Endothelial cell of umbilical vein (primary cell): ENCODE data around the gene SAMSN1. TPM values are rescaled to one million over a fixed set of nuclear protein-coding genes. Genes with fewer than 3 reads are reported as not detected.

Source experiments
- BruUV-seq: library from RNA; stranded (reverse); fragments of 400-500 nt; replicated peaks from 2 replicates; lab custom pipeline; 2021; lab: Mats Ljungman, UMichigan
- CTCF ChIA-PET: fragments of 300-600, 350-600 bp; sonication (Branson Sonifier 250); formaldehyde crosslinking; loops from one replicate; lab custom pipeline; 2021; ENCODE audit warnings: antibody characterized with exemption, inconsistent platforms; lab: Charles Lee
- POLR2A ChIA-PET: fragments of 300-600, 350-600 bp; sonication (Branson Sonifier 250); formaldehyde crosslinking; loops from one replicate; lab custom pipeline; 2021; ENCODE audit warnings: antibody characterized with exemption, inconsistent platforms; lab: Charles Lee
- DNase-seq: peaks from one replicate; pipeline ENCODE4 v3.0.0-alpha.2; 2011; ENCODE audit warnings: low read depth, low spot score
- FAIRE-seq: peaks from 2 replicates; lab custom pipeline; 2011; peaks lifted over from hg19 to GRCh38; lab: Jason Lieb, UNC
- H2AFZ ChIP-seq: 2 replicates; pipeline ENCODE4 v1.6.0; 2012; ENCODE audit warnings: low read depth, low read length, control low read depth, inconsistent platforms
- H3K27ac ChIP-seq: 2 replicates; pipeline ENCODE4 v1.5.1; 2011; ENCODE audit warnings: low read depth, mild to moderate bottlenecking, control low read depth, low read length, moderate library complexity; ENCODE audit not compliant: insufficient read depth
- H3K27me3 ChIP-seq, 2 experiments: 2 replicates each; pipeline versions ENCODE4 v1.6.0 to v1.6.1; 2011; ENCODE audit warnings: low read length in 2 of 2, mixed read lengths in 1 of 2; ENCODE audit not compliant: control insufficient read depth in 2 of 2, insufficient read depth in 2 of 2
- H3K36me3 ChIP-seq, 2 experiments: 2 replicates in 1 of 2; 3 replicates in 1 of 2; pipeline ENCODE4 v1.5.1; 2011; ENCODE audit warnings: low read length in 2 of 2, mild to moderate bottlenecking in 1 of 2, moderate library complexity in 1 of 2; ENCODE audit not compliant: control insufficient read depth in 2 of 2, insufficient read depth in 2 of 2; ENCODE audit errors: extremely low read depth in 1 of 2
- H3K4me1 ChIP-seq: 3 replicates; pipeline ENCODE4 v1.5.1; 2011; ENCODE audit warnings: mild to moderate bottlenecking, low read length; ENCODE audit not compliant: control insufficient read depth, insufficient read depth; ENCODE audit errors: extremely low read depth
- H3K4me2 ChIP-seq: 2 replicates; pipeline ENCODE4 v1.6.1; 2011; ENCODE audit warnings: low read length, control low read depth, mixed read lengths; ENCODE audit not compliant: insufficient read depth
- H3K4me3 ChIP-seq, 3 experiments: fragments of 200-600 bp in 1 of 3; sonication (generic), shearing (Covaris generic) in 1 of 3; replicated peaks in 1 of 3; 2 replicates each; pipeline ENCODE4 v1.5.1; 2011 to 2016; ENCODE audit warnings: control low read depth in 3 of 3, low read length in 3 of 3, mild to moderate bottlenecking in 2 of 3, inconsistent platforms in 1 of 3, low read depth in 1 of 3, moderate library complexity in 1 of 3; ENCODE audit not compliant: insufficient read depth in 1 of 3
- H3K79me2 ChIP-seq: 2 replicates; pipeline ENCODE4 v1.6.0; 2012; ENCODE audit warnings: low read length, inconsistent platforms; ENCODE audit not compliant: control insufficient read depth, insufficient read depth
- H3K9ac ChIP-seq: replicated peaks from 2 replicates; pipeline ENCODE3; 2011; ENCODE audit warnings: low read length, control low read depth; ENCODE audit not compliant: insufficient read depth; ENCODE audit errors: extremely low read depth
- H3K9me1 ChIP-seq: replicated peaks from 3 replicates; pipeline ENCODE4 v1.6.0; 2011; ENCODE audit warnings: mild to moderate bottlenecking, low read length; ENCODE audit not compliant: control insufficient read depth, insufficient read depth; ENCODE audit errors: extremely low read depth
- H3K9me3 ChIP-seq: replicated peaks from 2 replicates; pipeline ENCODE4 v1.5.1; 2012; ENCODE audit warnings: low read length, inconsistent platforms; ENCODE audit not compliant: control insufficient read depth, insufficient read depth
- H4K20me1 ChIP-seq: replicated peaks from 2 replicates; pipeline ENCODE3; 2011; ENCODE audit warnings: mild to moderate bottlenecking, low read length; ENCODE audit not compliant: control insufficient read depth, insufficient read depth; ENCODE audit errors: extremely low read depth
- EZH2 ChIP-seq: IDR thresholded peaks from 2 replicates; pipeline ENCODE4 v1.6.1; 2012; ENCODE audit warnings: borderline replicate concordance, low read depth, mild to moderate bottlenecking, moderate library complexity, low read length, inconsistent platforms; ENCODE audit not compliant: severe bottlenecking
- FOS ChIP-seq: IDR thresholded peaks from 2 replicates; pipeline ENCODE4 v1.6.1; 2011; ENCODE audit warnings: mild to moderate bottlenecking, low read length, moderate library complexity, borderline replicate concordance; ENCODE audit not compliant: insufficient read depth
- GATA2 ChIP-seq: IDR thresholded peaks from 2 replicates; pipeline ENCODE4 v1.7.0; 2011; ENCODE audit warnings: low read depth, mild to moderate bottlenecking, moderate library complexity, mixed read lengths, low read length; ENCODE audit not compliant: insufficient read length, insufficient read depth
- JUN ChIP-seq: IDR thresholded peaks from 2 replicates; pipeline ENCODE4 v1.6.1; 2011; ENCODE audit warnings: borderline replicate concordance, low read depth; ENCODE audit not compliant: insufficient read length, insufficient read depth
- MYC ChIP-seq: IDR thresholded peaks from one replicate; pipeline ENCODE4 v1.6.1; 2011; ENCODE audit warnings: mild to moderate bottlenecking, low read depth, low read length
- POLR2A ChIP-seq: IDR thresholded peaks from 2 replicates; pipeline ENCODE4 v1.6.1; 2012; ENCODE audit warnings: low read depth, mild to moderate bottlenecking, control low read depth, low read length
- dilution Hi-C: fragments of 300-500 bp; cut with MboI; formaldehyde crosslinking; loops from one replicate; pipeline ENCODE4 v1.15.0; 2019; ENCODE audit warnings: low sequenced_read_pairs; ENCODE audit not compliant: extremely low pct_ligation_motif_present
- intact Hi-C: fragments of 100-400 bp; cut with micrococcal nuclease; formaldehyde crosslinking; loops from one replicate; pipeline ENCODE4 v1.10.0; 2022
- polyA plus RNA-seq, 4 experiments: library from polyadenylated mRNA; depleted of rRNA in 3 of 4; stranded (reverse) in 3 of 4; unstranded in 1 of 4; fragments of >200 nt; gene quantifications; 2 replicates each; pipeline versions ENCODE4 v1.2.1 to v1.2.3, GENCODE V29; 2011 to 2012; ENCODE audit warnings: missing spikeins in 1 of 4
- total RNA-seq: library from RNA; stranded (reverse); gene quantifications from 2 replicates; pipeline ENCODE4 v1.2.3, GENCODE V29; 2021
- TF ChIP-seq, protein P1 (sequence below): IDR thresholded peaks from 2 replicates; pipeline ENCODE4 v1.6.1; 2011; ENCODE audit not compliant: insufficient read depth, insufficient read length

The SAMSN1 gene
- total and polyA plus RNA-seq, 2 donors (not counting 3 experiments of a cell fraction or from before 2014, with no cell fraction given): 2.5 to 5.3 TPM

DNA sequence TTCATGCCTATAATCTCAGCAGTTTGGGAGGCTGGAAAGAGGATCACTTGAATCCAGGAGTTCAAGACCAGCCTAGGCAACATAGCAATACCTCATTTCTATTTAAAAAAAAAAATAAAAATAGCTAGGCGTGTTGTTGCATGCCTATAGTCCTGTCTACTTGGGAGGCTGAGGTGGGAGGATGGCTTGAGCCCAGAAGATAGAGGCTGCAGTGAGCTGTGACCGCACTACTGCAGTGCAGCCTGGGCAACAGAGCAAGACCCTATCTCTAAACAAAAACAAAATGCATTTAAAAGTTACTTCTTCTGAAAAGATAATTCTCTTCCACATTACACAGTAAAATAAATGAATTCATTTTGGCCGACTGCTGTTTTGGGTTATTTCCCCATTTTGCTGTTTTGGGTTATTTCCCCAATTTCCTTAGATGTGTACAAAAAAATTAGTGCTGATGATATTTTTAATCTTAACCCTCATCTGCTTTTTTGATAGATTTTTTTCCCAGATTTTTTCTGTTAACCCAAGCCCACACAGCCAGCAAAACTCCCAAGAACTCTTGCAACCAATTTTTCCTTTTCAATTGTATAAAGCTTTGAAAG is 23.0 kb upstream of the SAMSN1 start:
- Histone ChIP-seq H3K4me1 (no peaks in the 10 kb centered on the region), H3K36me3 (no peaks in the 10 kb centered on the region), H2AFZ (no peak overlapping the region), H3K4me2 (no peak overlapping the region), H3K4me3 (no peak overlapping the region), H3K9me3 (no peaks in the 10 kb centered on the region), H3K9ac (no peak overlapping the region), H3K9me1 (no peaks in the 10 kb centered on the region), H3K27ac (no peak overlapping the region), H3K79me2 (no peaks in the 10 kb centered on the region), H4K20me1 (no peaks in the 10 kb centered on the region), H3K27me3 (no peaks in the 10 kb centered on the region)
- no TSS peak for BruUV-seq
- DNase-seq (no peak), FAIRE-seq (no peak)
- TF ChIP-seq JUN: no peak
- TF ChIP-seq EZH2: no peak
- TF ChIP-seq, protein P1, sequence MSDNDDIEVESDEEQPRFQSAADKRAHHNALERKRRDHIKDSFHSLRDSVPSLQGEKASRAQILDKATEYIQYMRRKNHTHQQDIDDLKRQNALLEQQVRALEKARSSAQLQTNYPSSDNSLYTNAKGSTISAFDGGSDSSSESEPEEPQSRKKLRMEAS: no peak
- no peak for TF ChIP-seq MYC
- no peak for TF ChIP-seq GATA2
- TF ChIP-seq POLR2A: no peak
- no peak for TF ChIP-seq FOS
- ChIA-PET CTCF (no interaction called here), POLR2A (no interaction called here)
- intact Hi-C loops (no loop called here), dilution Hi-C loops (no loop called here)
